ENCODE data around the gene KRT78. TPM values are rescaled to one million over a fixed set of nuclear protein-coding genes. Genes with fewer than 3 reads are reported as not detected.

Gene KRT78
- total RNA-seq, 1 experiment from 2014 or later, result not detected

DNA sequence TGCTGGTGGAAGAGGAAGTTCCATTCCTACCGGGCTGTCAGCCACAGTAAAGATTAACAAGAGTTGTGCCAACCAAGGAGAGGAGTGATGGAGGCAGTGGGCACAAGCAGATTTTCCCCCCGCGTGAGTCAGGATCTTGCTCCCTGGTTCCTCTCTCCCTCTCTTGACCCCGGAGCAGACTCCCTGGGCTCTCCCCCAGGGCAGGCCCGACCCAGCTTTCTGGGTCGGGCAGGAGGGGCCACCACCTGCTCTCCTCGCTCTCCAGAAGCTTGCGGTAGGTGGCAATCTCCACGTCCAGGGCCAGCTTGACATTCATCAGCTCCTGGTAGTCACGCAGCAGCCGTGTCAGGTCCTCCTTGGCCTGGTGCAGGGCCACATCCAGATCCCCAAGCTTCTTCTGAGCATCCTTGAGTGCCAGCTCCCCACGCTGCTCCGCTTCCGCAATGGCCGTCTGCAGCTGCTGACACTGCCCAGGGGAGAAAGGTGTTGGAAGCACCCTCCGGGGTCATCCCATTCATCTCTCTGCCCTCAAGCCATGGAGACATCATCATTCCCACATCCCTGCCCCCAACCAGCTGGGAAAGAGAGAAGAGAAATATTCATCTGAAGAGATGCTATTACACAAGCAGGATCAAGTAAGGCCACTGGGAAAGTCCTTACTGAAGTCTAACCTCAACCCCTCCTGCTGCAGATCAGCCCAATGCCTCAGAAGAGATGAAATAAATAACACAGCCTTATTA, 25.9 kb downstream of the KRT78 start:
- no peaks in the 10 kb centered on the region for H3K27me3 ChIP-seq (replicated peaks; ENCODE audit: insufficient read depth, low read depth, low read length, poor library complexity)
- ChIA-PET CTCF (no interaction called here), POLR2A (ENCODE audit: low non-redundant PET) (no interaction called here)
- H3K27ac ChIP-seq (ENCODE audit: low read depth, low read length, poor library complexity, severe bottlenecking), result no peak overlapping the region
- H3K36me3 ChIP-seq (ENCODE audit: insufficient read depth, low read length, poor library complexity, severe bottlenecking), result no peaks in the 10 kb centered on the region
- DNase-seq (ENCODE audit: low spot score), result no peak
- H3K4me1 ChIP-seq (ENCODE audit: insufficient read depth, low read length, poor library complexity, severe bottlenecking), result no peaks in the 10 kb centered on the region
- TF ChIP-seq EZH2 (IDR thresholded peaks at IDR 0.05; ENCODE audit: borderline replicate concordance, low read depth, low read length, poor library complexity, severe bottlenecking), result no peak
- TF ChIP-seq, protein P1, sequence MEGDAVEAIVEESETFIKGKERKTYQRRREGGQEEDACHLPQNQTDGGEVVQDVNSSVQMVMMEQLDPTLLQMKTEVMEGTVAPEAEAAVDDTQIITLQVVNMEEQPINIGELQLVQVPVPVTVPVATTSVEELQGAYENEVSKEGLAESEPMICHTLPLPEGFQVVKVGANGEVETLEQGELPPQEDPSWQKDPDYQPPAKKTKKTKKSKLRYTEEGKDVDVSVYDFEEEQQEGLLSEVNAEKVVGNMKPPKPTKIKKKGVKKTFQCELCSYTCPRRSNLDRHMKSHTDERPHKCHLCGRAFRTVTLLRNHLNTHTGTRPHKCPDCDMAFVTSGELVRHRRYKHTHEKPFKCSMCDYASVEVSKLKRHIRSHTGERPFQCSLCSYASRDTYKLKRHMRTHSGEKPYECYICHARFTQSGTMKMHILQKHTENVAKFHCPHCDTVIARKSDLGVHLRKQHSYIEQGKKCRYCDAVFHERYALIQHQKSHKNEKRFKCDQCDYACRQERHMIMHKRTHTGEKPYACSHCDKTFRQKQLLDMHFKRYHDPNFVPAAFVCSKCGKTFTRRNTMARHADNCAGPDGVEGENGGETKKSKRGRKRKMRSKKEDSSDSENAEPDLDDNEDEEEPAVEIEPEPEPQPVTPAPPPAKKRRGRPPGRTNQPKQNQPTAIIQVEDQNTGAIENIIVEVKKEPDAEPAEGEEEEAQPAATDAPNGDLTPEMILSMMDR (conservative IDR thresholded peaks at IDR 0.05; ENCODE audit: low read depth, low read length), result no peak
- intact Hi-C loops (cut with micrococcal nuclease; ENCODE audit: unreplicated experiment), result no loop called here
- no TSS peak for BruUV-seq (replicated peaks)
- no peaks in the 10 kb centered on the region for H3K9me3 ChIP-seq (ENCODE audit: low read depth, low read length, poor library complexity, severe bottlenecking)
- no peak overlapping the region for H3K4me3 ChIP-seq (ENCODE audit: low read depth, low read length, poor library complexity, severe bottlenecking)

- TF ChIP-seq EZH2 (IDR thresholded peaks at IDR 0.05; ENCODE audit: borderline replicate concordance, low read depth, low read length, poor library complexity, severe bottlenecking), result no peak
- TF ChIP-seq, protein P1 (conservative IDR thresholded peaks at IDR 0.05; ENCODE audit: low read depth, low read length), result no peak
- ChIA-PET POLR2A (ENCODE audit: low non-redundant PET) (no interaction called here), CTCF (no interaction called here)
- no TSS peak for BruUV-seq (replicated peaks)
- DNase-seq (ENCODE audit: low spot score), result no peak
- Histone ChIP-seq H3K4me1 (ENCODE audit: insufficient read depth, low read length, poor library complexity, severe bottlenecking) (no peaks in the 10 kb centered on the region), H3K9me3 (ENCODE audit: low read depth, low read length, poor library complexity, severe bottlenecking) (no peaks in the 10 kb centered on the region), H3K27me3 (replicated peaks; ENCODE audit: insufficient read depth, low read depth, low read length, poor library complexity) (no peaks in the 10 kb centered on the region), H3K4me3 (ENCODE audit: low read depth, low read length, poor library complexity, severe bottlenecking) (no peak overlapping the region), H3K27ac (ENCODE audit: low read depth, low read length, poor library complexity, severe bottlenecking) (no peak overlapping the region), H3K36me3 (ENCODE audit: insufficient read depth, low read length, poor library complexity, severe bottlenecking) (no peaks in the 10 kb centered on the region)
- intact Hi-C loops (cut with micrococcal nuclease; ENCODE audit: unreplicated experiment), result no loop called here
These were observed 26.8 kb downstream of the KRT78 start for GRCh38 chr12:52821826-52822660.

DNA sequence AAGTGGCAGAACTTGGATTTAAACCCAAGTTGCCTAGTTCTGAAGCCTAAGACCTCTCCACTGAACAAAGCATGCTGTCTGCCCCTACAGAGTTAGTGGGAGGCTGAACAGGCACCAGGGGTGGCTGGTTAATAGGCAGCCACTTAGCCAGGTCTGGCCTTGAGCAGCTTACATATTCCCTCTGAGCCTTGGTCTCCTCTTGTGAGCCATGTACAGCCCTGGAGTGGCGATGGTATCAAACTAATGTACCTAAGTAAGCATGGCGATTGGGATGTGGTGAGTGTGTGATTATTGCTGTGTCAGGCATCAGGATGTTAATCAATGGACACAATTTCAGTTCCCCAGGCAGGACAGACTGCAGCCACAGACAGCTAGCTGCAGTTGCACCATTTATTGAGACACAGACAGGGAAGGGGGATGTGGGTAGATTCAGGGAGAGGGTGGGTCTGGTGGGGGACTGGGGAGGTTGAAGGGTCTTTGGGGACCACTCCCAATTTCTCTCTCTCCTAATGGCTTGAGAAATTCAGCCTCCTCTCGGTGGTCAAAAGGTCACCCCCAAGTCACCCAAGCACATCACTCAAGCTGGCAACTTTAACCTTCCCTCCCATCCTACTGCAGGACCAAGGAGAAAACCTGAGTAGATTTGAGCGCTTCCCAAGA, 27.6 kb downstream of the KRT78 start:
- TF ChIP-seq, protein P1 (conservative IDR thresholded peaks at IDR 0.05; ENCODE audit: low read depth, low read length), result no peak
- no peak for TF ChIP-seq EZH2 (IDR thresholded peaks at IDR 0.05; ENCODE audit: borderline replicate concordance, low read depth, low read length, poor library complexity, severe bottlenecking)
- ChIA-PET POLR2A (ENCODE audit: low non-redundant PET) (no interaction called here), CTCF (no interaction called here)
- Histone ChIP-seq H3K36me3 (ENCODE audit: insufficient read depth, low read length, poor library complexity, severe bottlenecking) (no peaks in the 10 kb centered on the region), H3K4me3 (ENCODE audit: low read depth, low read length, poor library complexity, severe bottlenecking) (no peak overlapping the region), H3K27me3 (replicated peaks; ENCODE audit: insufficient read depth, low read depth, low read length, poor library complexity) (no peaks in the 10 kb centered on the region), H3K9me3 (ENCODE audit: low read depth, low read length, poor library complexity, severe bottlenecking) (no peaks in the 10 kb centered on the region), H3K27ac (ENCODE audit: low read depth, low read length, poor library complexity, severe bottlenecking) (no peak overlapping the region), H3K4me1 (ENCODE audit: insufficient read depth, low read length, poor library complexity, severe bottlenecking) (no peaks in the 10 kb centered on the region)
- DNase-seq (ENCODE audit: low spot score), result no peak
- no TSS peak for BruUV-seq (replicated peaks)
- intact Hi-C loops (cut with micrococcal nuclease; ENCODE audit: unreplicated experiment), result no loop called here

Data from A673 (cell line).